ENCODE results near the gene SRPRB.

The SRPRB gene

DNA sequence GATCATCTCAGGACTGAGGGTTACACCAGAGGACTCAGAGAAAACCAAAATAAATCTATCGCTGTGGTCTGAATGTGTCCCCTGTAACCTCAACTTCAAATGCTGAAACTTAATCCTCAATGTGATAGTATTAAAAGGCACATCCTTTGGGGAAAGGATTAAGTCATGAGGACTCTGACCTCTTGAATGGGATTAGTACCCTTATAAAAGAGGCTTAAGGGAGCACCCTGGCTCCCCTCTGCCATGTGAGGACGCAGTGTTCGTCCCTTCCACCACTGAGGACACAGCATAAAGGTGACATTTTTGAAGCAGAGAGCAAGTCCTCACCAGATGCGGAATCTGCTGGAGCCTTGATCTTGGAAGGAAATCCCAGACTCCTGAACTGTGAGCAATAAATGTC, 39.5 kb downstream of the SRPRB start:
- no peak for ATAC-seq

- ATAC-seq = no peak
Observed at GRCh38 chr3:133849346-133849745, 43.7 kb downstream of the SRPRB start.

DNA sequence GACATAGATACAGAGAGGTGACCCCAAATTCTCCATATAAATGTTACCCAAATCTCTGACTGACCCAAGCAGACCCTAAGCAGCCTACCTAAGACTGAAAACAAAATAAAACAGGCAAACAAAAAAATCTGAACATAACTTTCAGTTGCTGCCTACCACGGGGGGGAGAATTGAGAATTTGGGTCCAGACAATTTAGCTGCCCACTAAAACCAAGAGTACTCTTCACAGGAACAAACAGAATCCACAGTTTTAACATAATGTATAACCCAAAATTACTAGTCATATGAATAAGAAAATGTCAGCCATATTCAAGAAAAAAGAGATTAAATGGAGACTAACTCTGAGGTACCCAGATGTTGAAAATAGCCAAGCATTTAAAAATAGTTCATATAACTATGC, 44.4 kb downstream of the SRPRB start:
- ATAC-seq = no peak

DNA sequence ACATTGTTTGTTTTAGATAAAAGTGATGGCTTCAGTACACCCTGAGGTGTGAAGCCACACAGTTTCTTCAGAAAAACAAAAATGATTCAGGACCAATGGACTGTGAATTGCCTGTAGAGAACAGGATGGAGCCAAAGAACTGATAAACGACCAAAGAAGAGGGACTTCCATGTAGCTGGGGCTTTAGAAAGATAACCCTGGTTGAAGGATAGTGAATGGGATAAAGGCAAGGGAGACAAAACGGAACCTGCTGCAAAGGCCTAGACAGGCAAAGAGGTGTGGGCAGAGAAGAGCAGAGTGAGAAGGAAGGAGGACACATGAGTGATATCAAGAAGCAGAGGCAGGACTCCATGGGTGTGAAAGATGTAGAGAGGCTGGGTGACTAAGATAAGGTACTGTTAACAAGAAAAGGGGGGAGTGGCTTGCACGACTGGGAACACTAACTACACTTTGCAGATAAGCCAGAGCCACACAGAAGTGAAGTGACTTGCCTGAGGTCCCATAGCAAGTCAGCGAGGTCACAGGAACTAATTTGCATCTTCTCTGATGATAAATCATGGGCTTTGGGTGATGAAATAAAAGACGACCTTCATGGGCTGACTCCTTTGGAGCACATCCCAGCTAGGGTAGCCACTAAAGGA, 45.8 kb downstream of the SRPRB start:
- ATAC-seq = peak in 1 of 2 donors; percentile 33

GRCh38 chr3:133851931-133852330, 46.3 kb downstream of the SRPRB start:
- ATAC-seq = peak in 1 of 2 donors; percentile 24

GRCh38 chr3:133853063-133853924, 47.7 kb downstream of the SRPRB start:
- no peak for ATAC-seq

- ATAC-seq = no peak
Observed at GRCh38 chr3:133853925-133854227, 48.3 kb downstream of the SRPRB start.

GRCh38 chr3:133854264-133855001, 48.8 kb downstream of the SRPRB start:
- no peak for ATAC-seq

GRCh38 chr3:133855002-133855370, 49.4 kb downstream of the SRPRB start:
- ATAC-seq = no peak

DNA sequence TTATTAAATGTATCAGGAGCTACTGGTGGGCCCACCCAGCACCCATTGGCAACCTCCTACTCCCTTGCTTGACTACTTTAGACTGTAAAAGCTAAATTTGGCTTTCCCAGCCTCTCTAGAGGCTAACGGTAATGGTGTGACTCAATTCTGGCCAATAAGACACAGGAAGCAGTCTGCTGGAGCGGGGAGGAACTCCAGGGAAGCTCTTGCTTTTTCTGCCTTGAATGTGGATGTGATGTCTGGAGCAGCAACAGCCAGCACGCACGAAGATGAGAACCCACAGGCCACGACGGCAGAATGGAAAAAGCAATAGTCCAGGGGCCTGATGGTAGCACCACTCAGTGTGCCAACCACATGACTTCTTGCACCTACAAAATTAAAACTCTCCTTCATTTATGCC, 50.2 kb downstream of the SRPRB start:
- no peak for ATAC-seq

DNA sequence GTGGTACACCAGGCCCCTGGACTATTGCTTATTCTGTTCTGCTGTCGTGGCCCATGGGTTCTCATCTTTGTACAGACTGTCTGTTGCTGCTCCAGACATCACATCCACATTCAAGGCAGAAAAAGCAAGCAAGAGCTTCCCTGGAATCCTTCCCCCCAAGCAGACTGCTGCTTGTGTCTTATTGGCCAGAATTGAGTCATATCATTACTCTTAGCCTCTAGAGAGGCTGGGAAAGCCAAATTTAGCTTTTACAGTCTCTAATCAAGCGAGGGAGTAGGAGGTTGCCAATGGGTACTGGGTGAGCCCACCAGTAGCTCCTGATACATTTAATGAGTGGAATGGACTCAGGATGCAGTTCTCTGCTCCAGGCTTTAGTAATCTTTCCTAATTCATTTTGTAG, 50.7 kb downstream of the SRPRB start:
- ATAC-seq = no peak

DNA sequence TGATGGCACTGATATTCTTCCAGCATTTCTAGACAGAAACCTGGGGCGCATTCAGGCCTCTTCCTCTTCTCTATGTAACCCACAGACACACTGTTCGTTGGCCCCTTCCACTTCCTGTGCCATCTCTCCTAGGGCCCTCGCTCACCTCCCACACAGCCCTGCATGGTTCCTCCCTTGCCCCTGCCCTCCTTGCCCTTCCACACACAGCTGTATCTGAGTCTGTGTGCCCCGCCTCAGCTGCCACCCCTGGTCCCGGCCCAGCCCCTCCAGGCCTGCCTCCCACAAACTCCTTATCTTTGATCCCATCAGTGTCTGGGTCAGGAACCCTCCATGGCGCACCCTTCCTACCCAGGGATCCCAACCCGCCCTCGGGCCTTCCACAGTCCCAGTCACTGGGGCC, 52.2 kb downstream of the SRPRB start:
- no peak for ATAC-seq

GRCh38 chr3:133859381-133860234, 54.0 kb downstream of the SRPRB start:
- no peak for ATAC-seq

GRCh38 chr3:133860519-133860918, 54.9 kb downstream of the SRPRB start:
- no peak for ATAC-seq

DNA sequence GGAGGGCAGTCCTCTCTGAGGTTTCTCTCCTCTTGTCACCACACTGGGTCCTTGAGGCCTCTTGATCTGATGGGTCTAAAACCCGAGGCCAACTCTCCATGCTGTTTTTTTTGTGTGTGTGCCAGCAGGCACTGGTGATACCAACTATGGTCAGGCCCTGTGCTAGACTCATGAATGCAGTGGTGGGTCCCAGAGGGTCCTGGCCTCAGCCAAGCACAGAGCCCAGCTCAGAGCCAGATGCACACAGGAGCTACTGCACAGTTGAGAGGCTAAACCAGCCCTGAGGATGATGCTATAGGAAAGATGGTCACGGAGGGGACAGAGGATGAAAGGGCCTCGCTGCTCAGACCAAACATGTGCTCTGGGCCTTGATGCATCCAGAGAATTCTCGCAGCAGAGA, 56.5 kb downstream of the SRPRB start:
- no peak for ATAC-seq

GRCh38 chr3:133863911-133864310, 58.3 kb downstream of the SRPRB start:
- no peak for ATAC-seq

GRCh38 chr3:133864616-133865015, 59.0 kb downstream of the SRPRB start:
- ATAC-seq = no peak

- no peak for ATAC-seq
Observed at GRCh38 chr3:133865136-133865855, 59.7 kb downstream of the SRPRB start.

DNA sequence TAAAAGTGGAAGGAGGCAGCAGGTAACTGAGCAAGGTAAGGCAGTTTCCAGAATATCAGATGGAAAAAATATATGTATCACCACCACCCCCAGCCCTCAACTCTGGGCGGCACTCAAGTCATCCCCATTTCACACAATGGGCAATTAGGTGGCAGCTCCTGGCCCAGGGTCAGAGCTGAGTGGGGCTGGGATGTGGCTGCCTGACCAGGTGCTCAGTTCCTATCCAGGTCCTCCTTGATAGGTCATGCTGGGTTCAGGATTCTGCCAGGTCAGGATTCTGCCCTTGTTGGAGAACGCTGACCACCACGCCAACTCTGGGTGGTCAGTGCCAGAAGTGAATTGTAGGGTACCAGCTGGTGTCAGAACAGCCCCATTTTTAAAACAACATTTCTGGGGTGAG, 60.5 kb downstream of the SRPRB start:
- ATAC-seq = no peak

DNA sequence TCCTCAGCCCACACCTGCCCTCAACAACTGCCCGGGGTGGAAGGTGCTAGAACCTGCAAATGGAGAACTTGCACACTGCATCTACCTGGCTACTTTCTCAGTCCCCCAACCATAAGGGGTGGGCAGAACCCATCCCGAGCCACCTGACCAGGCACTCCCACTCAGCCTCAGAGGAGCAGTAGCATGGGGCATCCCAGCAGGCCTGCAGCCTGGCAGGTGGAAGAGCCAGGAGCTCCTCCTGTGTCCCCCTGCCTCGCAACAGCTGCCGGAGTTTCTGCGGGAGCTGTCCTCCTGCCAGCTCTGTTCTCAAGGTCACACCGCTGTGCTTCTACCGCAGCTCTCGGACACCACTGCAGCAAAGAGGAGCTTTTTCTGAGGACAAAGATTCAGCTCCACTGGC, 62.6 kb downstream of the SRPRB start:
- ATAC-seq = no peak

DNA sequence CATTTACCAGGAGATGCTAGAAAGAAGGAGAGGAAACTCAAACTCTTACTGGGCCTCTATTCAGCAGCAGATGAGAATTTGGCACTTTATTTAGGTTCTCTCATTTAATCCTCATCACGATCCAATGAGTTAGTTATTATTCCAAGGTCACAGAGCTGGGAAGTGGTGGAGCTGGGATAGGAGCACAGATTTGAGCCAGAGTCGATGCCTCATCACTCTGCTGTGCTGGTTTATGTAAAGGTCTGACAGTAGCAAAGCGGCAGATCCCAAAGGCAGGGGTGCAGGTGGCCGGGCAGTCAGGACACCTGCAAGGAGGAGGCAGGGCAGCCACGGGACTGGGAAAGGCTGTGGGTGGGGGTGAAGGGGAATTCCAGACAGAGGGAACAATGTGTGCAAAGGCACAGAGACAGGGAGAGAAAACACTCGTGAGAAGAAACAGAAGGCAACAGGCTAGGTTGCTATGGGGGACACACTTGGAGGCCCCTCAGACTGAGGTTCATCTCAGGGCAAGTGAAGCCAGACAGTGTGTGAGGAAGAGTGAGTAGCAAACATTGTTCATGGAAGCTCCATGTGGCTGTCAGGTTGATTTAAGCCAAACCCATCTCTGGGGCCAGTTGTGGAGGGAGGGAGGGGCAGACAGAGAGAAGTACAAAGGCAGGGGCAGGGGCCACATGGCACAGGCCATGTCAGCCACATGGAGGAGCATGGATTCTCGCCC, 63.3 kb downstream of the SRPRB start:
- no peak for ATAC-seq

GRCh38 chr3:133869586-133869985, 64.0 kb downstream of the SRPRB start:
- no peak for ATAC-seq

Measured in activated CD4-positive, CD25-positive, alpha-beta regulatory T cell treated with anti-CD3 and anti-CD28 coated beads, Interleukin-2, amount 50 U/mL, for 24 hours (primary cell).